Astrocyte (in vitro differentiated cells and primary cell): Measurements from ENCODE around the gene YPEL3.

Experiments used
- EZH2 ChIP-seq: IDR thresholded peaks from 2 replicates; pipeline ENCODE4 v1.6.1; 2012; ENCODE audit warnings: mild to moderate bottlenecking, low read length, inconsistent platforms; ENCODE audit not compliant: insufficient read depth
- TF ChIP-seq, protein P1 (sequence below): IDR thresholded peaks from 2 replicates; pipeline ENCODE4 v1.5.1; 2011; ENCODE audit warnings: low read depth, mild to moderate bottlenecking, inconsistent platforms, low read length, moderate library complexity; ENCODE audit not compliant: insufficient read depth

DNA sequence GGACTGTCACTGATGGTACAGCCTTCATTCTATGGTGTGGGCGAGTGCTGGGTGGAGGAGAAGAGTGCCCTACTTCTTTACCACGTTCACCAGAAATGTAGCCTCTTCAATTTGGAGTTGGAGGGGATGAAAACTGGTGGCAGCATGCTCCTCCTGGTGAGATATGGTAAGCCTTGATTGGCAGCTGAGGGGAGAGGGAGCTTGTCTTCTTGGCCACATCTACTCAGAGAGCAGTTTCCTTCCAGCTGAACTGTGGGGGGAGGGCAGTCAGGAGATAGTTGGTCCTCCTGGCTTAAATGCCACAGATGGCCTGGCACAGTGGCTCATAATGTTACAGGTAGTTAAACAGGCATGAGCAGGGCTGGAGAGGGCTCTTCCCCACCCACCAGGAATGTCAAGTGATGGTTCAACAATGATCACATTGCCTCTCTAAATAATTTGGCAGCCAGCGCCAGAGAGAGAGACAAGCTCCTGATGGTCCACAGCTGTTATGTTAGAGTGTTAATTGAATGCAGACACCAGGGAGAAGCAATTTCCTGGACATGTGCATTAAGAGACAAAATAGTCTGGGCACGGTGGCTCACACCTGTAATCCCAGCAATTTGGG, 36.0 kb upstream of the YPEL3 start:
- TF ChIP-seq, protein P1, sequence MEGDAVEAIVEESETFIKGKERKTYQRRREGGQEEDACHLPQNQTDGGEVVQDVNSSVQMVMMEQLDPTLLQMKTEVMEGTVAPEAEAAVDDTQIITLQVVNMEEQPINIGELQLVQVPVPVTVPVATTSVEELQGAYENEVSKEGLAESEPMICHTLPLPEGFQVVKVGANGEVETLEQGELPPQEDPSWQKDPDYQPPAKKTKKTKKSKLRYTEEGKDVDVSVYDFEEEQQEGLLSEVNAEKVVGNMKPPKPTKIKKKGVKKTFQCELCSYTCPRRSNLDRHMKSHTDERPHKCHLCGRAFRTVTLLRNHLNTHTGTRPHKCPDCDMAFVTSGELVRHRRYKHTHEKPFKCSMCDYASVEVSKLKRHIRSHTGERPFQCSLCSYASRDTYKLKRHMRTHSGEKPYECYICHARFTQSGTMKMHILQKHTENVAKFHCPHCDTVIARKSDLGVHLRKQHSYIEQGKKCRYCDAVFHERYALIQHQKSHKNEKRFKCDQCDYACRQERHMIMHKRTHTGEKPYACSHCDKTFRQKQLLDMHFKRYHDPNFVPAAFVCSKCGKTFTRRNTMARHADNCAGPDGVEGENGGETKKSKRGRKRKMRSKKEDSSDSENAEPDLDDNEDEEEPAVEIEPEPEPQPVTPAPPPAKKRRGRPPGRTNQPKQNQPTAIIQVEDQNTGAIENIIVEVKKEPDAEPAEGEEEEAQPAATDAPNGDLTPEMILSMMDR: no peak
- no peak for TF ChIP-seq EZH2
